Measurements from ENCODE around the gene ANKRD23. TPM values are rescaled to one million over a fixed set of nuclear protein-coding genes. Genes with fewer than 3 reads are reported as not detected.

ANKRD23 gene
- total RNA-seq, 1 donor from 2014 or later: 0.98 TPM

DNA sequence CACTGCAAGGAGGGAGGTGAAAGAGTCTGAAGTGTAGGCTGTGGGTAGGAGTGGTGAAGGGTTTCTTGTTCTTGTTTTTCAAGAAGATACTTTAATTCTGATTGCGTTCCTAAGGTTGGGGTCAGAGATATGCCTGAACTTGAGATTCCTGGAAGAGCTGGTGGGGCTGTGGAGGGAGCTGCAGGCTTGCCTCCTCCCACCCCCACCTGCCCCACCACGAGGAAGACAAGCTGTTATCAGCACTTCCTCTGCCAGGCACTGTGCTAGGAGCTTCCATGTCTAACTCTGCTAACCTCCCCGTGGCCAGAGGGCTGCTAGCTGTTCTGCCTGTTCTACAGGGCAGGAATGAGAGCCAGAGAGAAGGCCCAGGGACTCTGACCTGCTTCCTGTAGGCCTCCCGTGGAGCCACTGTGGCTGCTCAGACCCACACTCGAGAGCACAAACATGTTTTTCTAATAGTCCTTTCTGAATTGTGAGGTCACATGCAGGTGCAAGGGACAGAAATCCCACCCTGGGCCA lies 13.7 kb downstream of the ANKRD23 start:
- no peak overlapping the region for H3K4me3 ChIP-seq
- H3K27ac ChIP-seq: no peak overlapping the region
- no peak for DNase-seq (ENCODE audit: extremely low spot score in 2 of 2)
- H3K36me3 ChIP-seq: peaks cover 0 to 72% of the 10 kb centered on the region in 2 donors
- no peaks in the 10 kb centered on the region for H3K9me3 ChIP-seq
- intact Hi-C loops (cut with DNase I): no loop called here
- TF ChIP-seq POLR2AphosphoS5 (IDR thresholded peaks at IDR 0.05; ENCODE audit: insufficient read depth in 1 of 2, low read depth in 1 of 2) (no peak), POLR2A (IDR thresholded peaks at IDR 0.05) (no peak)
- TF ChIP-seq, protein P1, sequence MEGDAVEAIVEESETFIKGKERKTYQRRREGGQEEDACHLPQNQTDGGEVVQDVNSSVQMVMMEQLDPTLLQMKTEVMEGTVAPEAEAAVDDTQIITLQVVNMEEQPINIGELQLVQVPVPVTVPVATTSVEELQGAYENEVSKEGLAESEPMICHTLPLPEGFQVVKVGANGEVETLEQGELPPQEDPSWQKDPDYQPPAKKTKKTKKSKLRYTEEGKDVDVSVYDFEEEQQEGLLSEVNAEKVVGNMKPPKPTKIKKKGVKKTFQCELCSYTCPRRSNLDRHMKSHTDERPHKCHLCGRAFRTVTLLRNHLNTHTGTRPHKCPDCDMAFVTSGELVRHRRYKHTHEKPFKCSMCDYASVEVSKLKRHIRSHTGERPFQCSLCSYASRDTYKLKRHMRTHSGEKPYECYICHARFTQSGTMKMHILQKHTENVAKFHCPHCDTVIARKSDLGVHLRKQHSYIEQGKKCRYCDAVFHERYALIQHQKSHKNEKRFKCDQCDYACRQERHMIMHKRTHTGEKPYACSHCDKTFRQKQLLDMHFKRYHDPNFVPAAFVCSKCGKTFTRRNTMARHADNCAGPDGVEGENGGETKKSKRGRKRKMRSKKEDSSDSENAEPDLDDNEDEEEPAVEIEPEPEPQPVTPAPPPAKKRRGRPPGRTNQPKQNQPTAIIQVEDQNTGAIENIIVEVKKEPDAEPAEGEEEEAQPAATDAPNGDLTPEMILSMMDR (IDR thresholded peaks at IDR 0.05): no peak
- H3K27me3 ChIP-seq: no peaks in the 10 kb centered on the region
- H3K4me1 ChIP-seq: peaks cover 12% of the 10 kb centered on the region

DNA sequence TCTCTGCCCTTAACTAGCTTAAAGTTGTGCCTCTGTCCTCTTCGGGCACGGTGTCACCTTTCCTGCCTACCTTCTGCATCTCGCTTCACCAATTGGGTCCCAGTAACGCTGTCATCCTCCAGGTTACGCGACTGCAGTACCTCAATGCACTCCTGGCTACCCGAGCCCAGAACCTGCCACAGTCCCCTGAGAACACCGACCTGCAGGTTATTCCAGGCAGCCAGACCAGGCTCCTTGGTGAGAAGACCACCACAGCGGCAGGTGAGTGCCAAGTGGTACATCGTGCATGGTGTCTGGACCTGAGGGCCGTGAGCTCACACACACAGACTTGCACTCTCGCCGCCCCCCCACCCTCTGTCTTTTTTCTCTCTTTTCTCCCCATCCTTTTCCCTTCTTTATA lies 14.9 kb downstream of the ANKRD23 start:
- intact Hi-C loops (cut with DNase I): no loop called here
- DNase-seq (ENCODE audit: extremely low spot score in 2 of 2): no peak
- no peaks in the 10 kb centered on the region for H3K9me3 ChIP-seq
- H3K27ac ChIP-seq: no peak overlapping the region
- H3K4me1 ChIP-seq: peaks cover 14% of the 10 kb centered on the region
- TF ChIP-seq, protein P1 (IDR thresholded peaks at IDR 0.05): no peak
- TF ChIP-seq POLR2AphosphoS5 (IDR thresholded peaks at IDR 0.05; ENCODE audit: insufficient read depth in 1 of 2, low read depth in 1 of 2) (no peak), POLR2A (IDR thresholded peaks at IDR 0.05) (no peak)
- H3K36me3 ChIP-seq: peaks cover 0 to 70% of the 10 kb centered on the region in 2 donors
- H3K27me3 ChIP-seq: no peaks in the 10 kb centered on the region
- H3K4me3 ChIP-seq: no peak overlapping the region

DNA sequence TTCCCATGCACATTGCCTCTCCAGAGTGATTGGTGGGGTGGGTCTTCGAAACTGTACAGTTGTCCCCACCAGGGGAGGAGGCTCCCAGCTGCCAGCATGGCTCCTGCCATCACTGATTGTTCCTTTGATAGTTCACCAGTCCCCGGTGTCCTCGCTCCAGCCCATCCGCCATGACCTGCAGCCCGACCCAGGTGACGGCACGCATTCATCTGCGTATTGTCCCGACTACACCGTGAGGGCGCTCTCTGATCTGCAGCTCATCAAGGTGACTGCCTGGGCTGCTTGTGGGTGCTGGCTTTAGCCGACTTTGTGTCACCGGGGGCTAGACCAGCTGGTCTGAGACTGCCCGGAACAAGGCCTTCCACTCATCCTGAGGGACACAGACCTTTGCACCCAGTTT lies 15.4 kb downstream of the ANKRD23 start:
- DNase-seq (ENCODE audit: extremely low spot score in 2 of 2): no peak
- H3K36me3 ChIP-seq: peaks cover 0 to 70% of the 10 kb centered on the region in 2 donors
- peaks cover 18% of the 10 kb centered on the region for H3K4me1 ChIP-seq
- no peaks in the 10 kb centered on the region for H3K9me3 ChIP-seq
- intact Hi-C loops (cut with DNase I): no loop called here
- no peak overlapping the region for H3K27ac ChIP-seq
- TF ChIP-seq POLR2A (IDR thresholded peaks at IDR 0.05) (no peak), POLR2AphosphoS5 (IDR thresholded peaks at IDR 0.05; ENCODE audit: insufficient read depth in 1 of 2, low read depth in 1 of 2) (no peak)
- TF ChIP-seq, protein P1 (IDR thresholded peaks at IDR 0.05): no peak
- H3K4me3 ChIP-seq: no peak overlapping the region
- no peaks in the 10 kb centered on the region for H3K27me3 ChIP-seq

DNA sequence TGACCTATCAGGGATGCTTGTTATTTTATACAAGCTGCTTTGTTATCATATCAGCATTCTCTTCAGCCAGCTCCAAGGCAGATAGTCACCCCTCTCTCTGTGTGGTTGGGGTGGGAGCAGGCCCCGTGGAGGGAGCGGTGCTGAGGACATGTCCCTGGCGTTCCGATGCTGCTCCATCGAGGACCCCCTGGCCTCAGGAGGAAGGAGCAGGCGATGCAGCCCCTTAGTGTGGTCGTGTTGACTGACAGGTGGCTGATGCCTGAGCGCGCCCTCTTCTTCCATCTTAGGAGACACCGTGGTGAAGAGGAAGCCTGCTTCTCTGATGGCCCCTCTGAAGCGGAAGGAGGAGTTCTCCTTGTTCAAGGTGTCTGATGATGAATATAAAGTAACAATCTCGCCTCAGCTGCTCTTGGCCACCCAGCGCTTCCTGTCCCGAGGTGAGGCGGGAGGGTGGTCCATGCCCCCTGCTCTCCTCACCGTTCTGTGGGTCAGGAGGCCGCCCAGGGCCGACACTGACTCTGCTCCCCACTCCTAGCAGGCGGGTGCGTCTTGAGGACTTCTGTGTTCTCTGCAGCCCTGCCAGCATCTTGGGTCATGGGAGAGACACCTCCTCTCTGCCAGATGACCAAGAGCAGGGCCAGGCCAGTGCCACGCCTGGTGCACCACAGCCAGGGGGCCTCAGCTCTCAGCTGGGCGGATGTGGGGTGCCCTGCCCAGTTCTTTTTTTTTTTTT lies 17.1 kb downstream of the ANKRD23 start:
- no peak for TF ChIP-seq POLR2A (IDR thresholded peaks at IDR 0.05)
- TF ChIP-seq, protein P1 (IDR thresholded peaks at IDR 0.05): no peak
- no peak for TF ChIP-seq POLR2AphosphoS5 (IDR thresholded peaks at IDR 0.05; ENCODE audit: insufficient read depth in 1 of 2, low read depth in 1 of 2)
- H3K4me1 ChIP-seq: peaks cover 14% of the 10 kb centered on the region
- no peaks in the 10 kb centered on the region for H3K9me3 ChIP-seq
- no peak for DNase-seq (ENCODE audit: extremely low spot score in 2 of 2)
- intact Hi-C loops (cut with DNase I): no loop called here
- H3K36me3 ChIP-seq: peaks cover 0 to 56% of the 10 kb centered on the region in 2 donors
- H3K27me3 ChIP-seq: no peaks in the 10 kb centered on the region
- no peak overlapping the region for H3K4me3 ChIP-seq
- H3K27ac ChIP-seq: no peak overlapping the region

DNA sequence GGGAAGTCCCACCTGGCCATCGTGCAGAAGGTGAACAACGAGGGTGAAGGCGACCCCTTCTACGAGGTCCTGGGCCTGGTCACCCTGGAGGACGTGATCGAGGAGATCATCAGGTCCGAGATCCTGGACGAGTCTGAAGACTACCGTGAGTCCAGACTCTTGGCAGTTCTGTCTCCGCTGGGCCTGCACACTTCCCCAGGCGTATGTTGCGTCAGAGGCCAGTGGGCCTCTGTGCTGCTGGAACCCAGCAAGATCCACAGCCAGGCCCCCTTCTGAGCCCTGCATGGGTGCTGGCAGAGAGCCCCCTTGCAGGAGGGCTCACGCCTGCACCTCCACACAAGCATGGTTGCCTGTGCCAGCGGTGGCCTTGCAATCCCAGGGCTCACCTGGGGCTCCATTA lies 18.8 kb downstream of the ANKRD23 start:
- no peak for DNase-seq (ENCODE audit: extremely low spot score in 2 of 2)
- H3K27me3 ChIP-seq: no peaks in the 10 kb centered on the region
- intact Hi-C loops (cut with DNase I): no loop called here
- no peaks in the 10 kb centered on the region for H3K9me3 ChIP-seq
- no peak for TF ChIP-seq POLR2AphosphoS5 (IDR thresholded peaks at IDR 0.05; ENCODE audit: insufficient read depth in 1 of 2, low read depth in 1 of 2)
- TF ChIP-seq, protein P1 (IDR thresholded peaks at IDR 0.05): no peak
- TF ChIP-seq POLR2A (IDR thresholded peaks at IDR 0.05): no peak
- H3K27ac ChIP-seq: no peak overlapping the region
- H3K4me3 ChIP-seq: no peak overlapping the region
- H3K4me1 ChIP-seq: peaks cover 29% of the 10 kb centered on the region
- peaks cover 0 to 39% of the 10 kb centered on the region in 2 donors for H3K36me3 ChIP-seq

Data from vagina (tissue), 2 donors.